ENCODE results near the gene DHX30. TPM values are rescaled to one million over a fixed set of nuclear protein-coding genes. Genes with fewer than 3 reads are reported as not detected.

DHX30 gene
- total RNA-seq, 1 donor from 2014 or later, result 54.6 TPM

DNA sequence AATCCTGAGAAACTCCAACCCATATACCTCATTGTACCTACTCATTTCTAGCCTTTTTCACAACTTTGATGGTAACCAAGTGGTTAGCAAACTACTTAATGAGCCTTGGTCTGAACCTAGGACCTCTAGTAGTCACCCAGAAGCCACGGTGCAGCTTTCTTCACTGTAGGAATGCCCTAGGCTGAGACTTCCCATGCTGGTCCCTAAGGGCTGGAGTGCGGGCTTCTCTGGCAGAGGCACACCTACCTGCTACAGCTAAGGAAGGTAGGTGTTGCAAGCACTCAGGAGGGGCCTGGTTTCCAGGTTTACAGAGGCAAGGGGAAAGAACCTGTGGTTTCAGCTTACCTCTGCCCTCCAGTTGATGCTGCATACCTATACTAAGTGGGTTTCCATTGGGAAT, 65.4 kb downstream of the DHX30 start:
- TF ChIP-seq, protein P1, sequence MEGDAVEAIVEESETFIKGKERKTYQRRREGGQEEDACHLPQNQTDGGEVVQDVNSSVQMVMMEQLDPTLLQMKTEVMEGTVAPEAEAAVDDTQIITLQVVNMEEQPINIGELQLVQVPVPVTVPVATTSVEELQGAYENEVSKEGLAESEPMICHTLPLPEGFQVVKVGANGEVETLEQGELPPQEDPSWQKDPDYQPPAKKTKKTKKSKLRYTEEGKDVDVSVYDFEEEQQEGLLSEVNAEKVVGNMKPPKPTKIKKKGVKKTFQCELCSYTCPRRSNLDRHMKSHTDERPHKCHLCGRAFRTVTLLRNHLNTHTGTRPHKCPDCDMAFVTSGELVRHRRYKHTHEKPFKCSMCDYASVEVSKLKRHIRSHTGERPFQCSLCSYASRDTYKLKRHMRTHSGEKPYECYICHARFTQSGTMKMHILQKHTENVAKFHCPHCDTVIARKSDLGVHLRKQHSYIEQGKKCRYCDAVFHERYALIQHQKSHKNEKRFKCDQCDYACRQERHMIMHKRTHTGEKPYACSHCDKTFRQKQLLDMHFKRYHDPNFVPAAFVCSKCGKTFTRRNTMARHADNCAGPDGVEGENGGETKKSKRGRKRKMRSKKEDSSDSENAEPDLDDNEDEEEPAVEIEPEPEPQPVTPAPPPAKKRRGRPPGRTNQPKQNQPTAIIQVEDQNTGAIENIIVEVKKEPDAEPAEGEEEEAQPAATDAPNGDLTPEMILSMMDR (IDR thresholded peaks at IDR 0.05), result no peak
- no peaks in the 10 kb centered on the region for H3K27me3 ChIP-seq (ENCODE audit: low read depth)
- ATAC-seq, result no peak
- intact Hi-C loops (cut with DNase I), result no loop called here
- H3K9me3 ChIP-seq, result no peaks in the 10 kb centered on the region
- H3K36me3 ChIP-seq, result peaks cover 95% of the 10 kb centered on the region
- no peak overlapping the region for H3K27ac ChIP-seq
- no peaks in the 10 kb centered on the region for H3K4me1 ChIP-seq
- H3K4me3 ChIP-seq, result no peak overlapping the region
- no peak for DNase-seq

DNA sequence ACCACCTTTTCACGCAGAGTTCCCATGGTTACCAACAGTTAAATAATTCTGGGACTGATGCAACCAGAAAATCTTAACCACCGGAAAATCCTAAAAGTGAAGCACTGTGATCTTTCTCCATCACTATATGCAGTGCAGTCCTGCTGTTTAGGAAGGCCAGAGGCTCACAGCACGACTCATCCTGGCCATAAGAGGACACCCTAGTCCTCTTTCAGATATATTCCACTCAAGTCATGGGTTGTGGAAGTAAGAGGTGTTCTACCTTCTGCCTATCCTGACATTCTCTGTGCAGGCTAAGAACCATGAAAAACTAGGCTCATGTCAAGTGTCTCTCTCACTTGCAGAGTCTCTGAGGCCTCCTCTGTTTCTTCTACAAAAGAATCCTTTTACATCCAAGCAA, 67.2 kb downstream of the DHX30 start:
- Histone ChIP-seq H3K4me1 (no peaks in the 10 kb centered on the region), H3K36me3 (peaks cover 98% of the 10 kb centered on the region), H3K9me3 (no peaks in the 10 kb centered on the region), H3K27ac (no peak overlapping the region), H3K4me3 (no peak overlapping the region), H3K27me3 (ENCODE audit: low read depth) (no peaks in the 10 kb centered on the region)
- TF ChIP-seq, protein P1 (IDR thresholded peaks at IDR 0.05), result no peak
- ATAC-seq, result no peak
- intact Hi-C loops (cut with DNase I), result no loop called here
- no peak for DNase-seq

DNA sequence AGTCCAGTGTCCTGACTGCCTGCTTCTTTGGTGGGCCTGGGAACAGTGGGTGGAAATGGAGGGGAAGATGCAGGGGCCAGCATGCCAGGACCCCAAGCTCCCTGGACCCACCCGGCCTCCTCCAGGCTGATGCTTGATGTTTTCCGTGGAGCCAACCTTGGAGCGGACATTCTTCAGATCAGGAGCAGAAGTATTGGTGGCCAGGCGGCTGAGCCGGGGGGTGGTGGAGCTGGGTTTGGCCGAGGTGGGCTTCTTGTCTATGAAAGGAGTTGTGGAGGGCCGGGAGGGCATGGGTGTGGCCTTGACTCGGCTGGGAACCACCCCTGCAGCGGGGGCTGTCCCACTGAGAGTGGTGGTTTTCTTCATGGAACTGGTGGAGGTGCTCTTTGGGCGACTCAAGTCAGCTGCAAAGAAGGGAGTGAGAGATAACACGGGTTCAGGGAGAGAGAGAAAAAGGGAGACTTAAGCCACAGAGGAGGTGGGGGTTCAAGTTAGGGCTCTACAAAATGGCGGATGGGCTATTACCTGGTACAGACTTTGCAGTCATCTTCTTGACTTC, 67.8 kb downstream of the DHX30 start:
- ATAC-seq (no peak), DNase-seq (no peak)
- H3K9me3 ChIP-seq, result no peaks in the 10 kb centered on the region
- no peaks in the 10 kb centered on the region for H3K27me3 ChIP-seq (ENCODE audit: low read depth)
- H3K4me1 ChIP-seq, result no peaks in the 10 kb centered on the region
- TF ChIP-seq, protein P1 (IDR thresholded peaks at IDR 0.05), result no peak
- intact Hi-C loops (cut with DNase I), result no loop called here
- H3K4me3 ChIP-seq, result no peak overlapping the region
- H3K36me3 ChIP-seq, result peaks cover 98% of the 10 kb centered on the region
- H3K27ac ChIP-seq, result no peak overlapping the region

DNA sequence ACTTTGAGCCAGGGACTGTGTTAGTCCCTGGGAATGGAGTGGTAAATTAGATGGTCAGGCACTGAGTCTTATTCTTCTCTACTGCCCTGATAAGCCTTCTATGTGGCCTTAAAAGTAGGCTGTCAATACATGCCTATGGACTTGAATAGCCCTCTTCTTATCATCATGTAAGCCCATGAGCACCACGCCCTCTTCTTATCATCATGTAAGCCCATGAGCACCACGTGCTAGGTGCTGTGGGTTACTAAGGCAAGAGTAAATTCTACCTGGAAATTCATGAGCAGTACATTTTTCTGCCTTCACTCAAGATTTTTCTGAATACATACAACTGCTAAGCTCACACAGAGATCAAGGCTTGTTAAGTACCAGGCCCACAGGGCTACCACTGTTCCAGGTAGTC, 68.5 kb downstream of the DHX30 start:
- Histone ChIP-seq H3K9me3 (no peaks in the 10 kb centered on the region), H3K27me3 (ENCODE audit: low read depth) (no peaks in the 10 kb centered on the region), H3K4me1 (no peaks in the 10 kb centered on the region), H3K27ac (no peak overlapping the region), H3K36me3 (peaks cover 98% of the 10 kb centered on the region), H3K4me3 (no peak overlapping the region)
- ATAC-seq, result no peak
- TF ChIP-seq, protein P1 (IDR thresholded peaks at IDR 0.05), result no peak
- DNase-seq, result no peak
- intact Hi-C loops (cut with DNase I), result no loop called here

DNA sequence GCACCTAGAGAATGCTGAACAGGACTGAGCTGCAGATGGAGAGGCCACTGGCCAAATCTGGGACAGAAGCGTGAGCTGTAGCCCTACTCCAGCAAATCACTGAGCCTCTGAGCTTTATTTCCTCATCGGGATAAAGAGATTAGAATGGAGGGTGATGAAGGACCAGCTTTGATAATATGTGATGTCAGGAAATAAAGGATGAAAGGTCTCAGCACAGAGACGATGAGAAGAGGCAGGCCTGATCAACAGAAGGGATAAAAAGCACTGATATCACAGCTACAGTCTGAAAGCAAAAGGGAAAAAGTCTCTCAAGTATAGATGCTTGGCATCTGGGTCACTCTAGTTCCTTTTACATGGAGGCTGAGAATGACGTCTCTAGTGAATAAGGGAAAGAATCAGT, 70.0 kb downstream of the DHX30 start:
- intact Hi-C loops (cut with DNase I), result no loop called here
- DNase-seq, result no peak
- H3K27me3 ChIP-seq (ENCODE audit: low read depth), result no peaks in the 10 kb centered on the region
- no peak overlapping the region for H3K27ac ChIP-seq
- H3K4me3 ChIP-seq, result no peak overlapping the region
- H3K9me3 ChIP-seq, result no peaks in the 10 kb centered on the region
- no peak for ATAC-seq
- H3K36me3 ChIP-seq, result peaks cover 97% of the 10 kb centered on the region
- TF ChIP-seq, protein P1 (IDR thresholded peaks at IDR 0.05), result no peak
- H3K4me1 ChIP-seq, result peaks cover under 1% of the 10 kb centered on the region

DNA sequence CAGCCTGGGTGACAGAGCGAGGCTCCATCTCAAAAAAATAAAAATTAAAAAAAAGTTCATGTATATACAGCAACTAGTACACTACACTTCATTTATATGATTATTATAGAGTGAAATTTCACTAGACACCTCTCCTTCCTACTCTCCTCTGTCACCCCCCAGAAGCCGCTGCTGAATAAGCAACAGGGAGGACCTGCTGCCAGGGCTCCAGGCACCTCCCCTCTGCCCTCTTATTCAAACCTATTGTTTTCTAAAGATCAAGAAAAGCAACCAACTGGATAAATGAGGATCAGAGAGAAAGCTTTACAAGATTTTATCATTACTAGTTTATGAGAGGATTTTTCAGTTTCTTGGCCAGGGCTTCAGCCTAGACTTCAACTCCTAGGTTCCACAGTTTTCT, 71.5 kb downstream of the DHX30 start:
- Histone ChIP-seq H3K4me1 (peaks cover 5% of the 10 kb centered on the region), H3K27ac (no peak overlapping the region), H3K4me3 (no peak overlapping the region), H3K36me3 (peaks cover 82% of the 10 kb centered on the region), H3K27me3 (ENCODE audit: low read depth) (no peaks in the 10 kb centered on the region), H3K9me3 (no peaks in the 10 kb centered on the region)
- DNase-seq (no peak), ATAC-seq (no peak)
- TF ChIP-seq, protein P1 (IDR thresholded peaks at IDR 0.05), result no peak
- intact Hi-C loops (cut with DNase I), result no loop called here
